GM18498 (cell line): ENCODE measurements around the gene OSMR.

ENCODE experiments used
- ATAC-seq: cut with Tn5 transposase; IDR thresholded peaks from one replicate; pipeline ENCODE4 v1.9.1; 2021; ENCODE audit warnings: mild to moderate bottlenecking, moderate library complexity; ENCODE audit not compliant: unreplicated experiment

The OSMR gene

DNA sequence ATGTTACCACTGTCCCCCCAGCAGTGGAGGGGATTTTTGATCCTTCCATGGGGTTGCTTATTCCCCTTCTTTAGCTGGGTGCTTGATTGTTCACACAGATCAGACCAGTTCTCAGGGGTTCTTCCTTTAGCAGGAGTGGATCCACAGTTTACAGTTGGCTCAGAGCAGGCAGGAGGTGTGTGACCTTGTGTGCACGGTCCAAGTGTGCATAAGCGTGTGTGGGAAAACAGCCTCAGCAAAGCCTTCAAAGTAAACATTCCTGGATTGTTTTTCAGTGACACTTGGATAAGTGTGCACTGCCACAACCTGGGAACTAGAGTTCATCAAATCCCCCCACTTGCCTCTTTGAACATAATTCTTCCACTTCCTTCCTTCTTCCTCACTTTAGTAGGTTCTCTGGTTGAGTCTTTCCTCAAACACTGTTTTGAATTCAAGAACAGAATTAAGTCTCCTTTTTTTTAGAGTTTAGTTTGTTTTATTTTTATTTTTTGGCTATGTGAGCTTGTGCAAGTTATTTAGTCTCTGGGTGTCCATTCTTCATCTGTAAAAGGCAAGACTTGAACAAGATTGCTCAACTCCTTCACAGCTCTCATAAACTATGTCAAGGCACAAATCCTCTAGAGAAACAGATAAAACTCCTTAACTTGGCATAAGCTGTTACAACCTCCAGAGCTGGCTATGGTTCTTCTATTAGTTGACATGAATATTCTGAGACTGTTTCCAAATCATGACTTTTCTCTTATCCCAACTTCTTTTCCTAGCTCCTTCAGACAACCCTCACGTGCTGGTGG is 78.0 kb downstream of the OSMR start:
- no peak for ATAC-seq

GRCh38 chr5:38925154-38925925 is 79.5 kb downstream of the OSMR start:
- ATAC-seq = no peak

GRCh38 chr5:38926121-38926520 is 80.3 kb downstream of the OSMR start:
- no peak for ATAC-seq

- ATAC-seq = no peak
Observed at GRCh38 chr5:38927470-38927869, 81.7 kb downstream of the OSMR start.

DNA sequence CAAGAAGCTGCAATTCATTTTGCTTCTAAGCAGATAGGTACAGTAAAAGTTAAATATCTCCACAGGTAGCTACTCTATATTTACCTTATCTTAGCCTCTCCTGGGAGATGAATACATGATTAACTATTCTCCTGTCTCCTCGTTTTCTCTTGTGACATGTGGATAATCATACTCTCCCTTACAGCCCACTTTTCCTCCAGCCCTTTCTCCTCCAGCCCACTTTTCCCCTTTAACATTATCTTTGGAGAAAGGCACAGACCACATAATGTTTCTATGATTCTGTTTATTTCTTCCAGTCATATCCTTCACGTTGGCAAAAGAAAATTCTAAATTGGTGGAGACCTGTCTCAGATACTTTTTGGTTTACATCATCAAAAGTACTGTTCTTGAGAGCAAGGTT is 84.0 kb downstream of the OSMR start:
- no peak for ATAC-seq

DNA sequence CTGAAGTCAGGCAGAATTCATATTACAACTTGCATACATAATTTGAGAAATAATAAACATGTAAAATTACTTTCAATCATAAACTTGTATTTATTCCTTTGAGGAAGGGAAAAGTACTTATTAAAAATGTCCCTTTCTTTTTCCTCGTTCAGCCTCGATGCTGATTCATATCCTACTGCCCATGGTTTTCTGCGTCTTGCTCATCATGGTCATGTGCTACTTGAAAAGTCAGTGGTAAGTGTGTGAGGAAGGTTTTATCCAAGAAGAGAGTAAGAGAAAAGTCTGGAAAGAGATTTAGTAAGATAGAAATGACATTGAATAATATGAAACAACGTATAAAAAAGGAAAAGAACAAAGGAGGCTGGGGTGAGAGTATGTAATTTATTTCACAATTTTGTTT is 85.9 kb downstream of the OSMR start:
- ATAC-seq = no peak

DNA sequence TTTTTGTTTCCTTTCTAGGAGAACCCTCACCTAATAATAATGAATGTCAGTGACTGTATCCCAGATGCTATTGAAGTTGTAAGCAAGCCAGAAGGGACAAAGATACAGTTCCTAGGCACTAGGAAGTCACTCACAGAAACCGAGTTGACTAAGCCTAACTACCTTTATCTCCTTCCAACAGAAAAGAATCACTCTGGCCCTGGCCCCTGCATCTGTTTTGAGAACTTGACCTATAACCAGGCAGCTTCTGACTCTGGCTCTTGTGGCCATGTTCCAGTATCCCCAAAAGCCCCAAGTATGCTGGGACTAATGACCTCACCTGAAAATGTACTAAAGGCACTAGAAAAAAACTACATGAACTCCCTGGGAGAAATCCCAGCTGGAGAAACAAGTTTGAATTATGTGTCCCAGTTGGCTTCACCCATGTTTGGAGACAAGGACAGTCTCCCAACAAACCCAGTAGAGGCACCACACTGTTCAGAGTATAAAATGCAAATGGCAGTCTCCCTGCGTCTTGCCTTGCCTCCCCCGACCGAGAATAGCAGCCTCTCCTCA is 87.1 kb downstream of the OSMR start:
- ATAC-seq = no peak

DNA sequence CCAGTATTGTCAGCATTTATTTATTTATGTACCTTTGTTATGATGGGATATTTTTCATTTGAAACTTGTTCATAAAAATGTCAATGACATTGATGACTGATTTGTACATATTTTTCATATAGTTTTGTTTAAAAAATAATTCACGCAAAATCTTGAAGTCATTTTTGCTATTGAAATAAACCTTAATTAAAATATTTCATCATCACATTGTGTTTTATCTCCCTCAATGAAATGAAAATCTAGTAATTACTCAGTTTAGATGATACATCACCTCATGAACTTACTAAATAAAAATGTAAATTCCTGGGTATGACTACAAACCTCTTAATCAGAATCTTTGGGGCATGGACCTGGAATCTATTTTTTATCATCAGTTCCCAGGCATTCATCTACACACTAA is 89.6 kb downstream of the OSMR start:
- ATAC-seq = no peak

- ATAC-seq = no peak
Observed at GRCh38 chr5:38936269-38936668, 90.5 kb downstream of the OSMR start.

GRCh38 chr5:38938424-38938823 is 92.6 kb downstream of the OSMR start:
- ATAC-seq = no peak

- no peak for ATAC-seq
Observed at GRCh38 chr5:38938973-38939372, 93.2 kb downstream of the OSMR start.

- no peak for ATAC-seq
Observed at GRCh38 chr5:38940230-38940858, 94.5 kb downstream of the OSMR start.

GRCh38 chr5:38941912-38942311 is 96.1 kb downstream of the OSMR start:
- ATAC-seq = no peak

- ATAC-seq = no peak
Observed at GRCh38 chr5:38944282-38944681, 98.5 kb downstream of the OSMR start.

DNA sequence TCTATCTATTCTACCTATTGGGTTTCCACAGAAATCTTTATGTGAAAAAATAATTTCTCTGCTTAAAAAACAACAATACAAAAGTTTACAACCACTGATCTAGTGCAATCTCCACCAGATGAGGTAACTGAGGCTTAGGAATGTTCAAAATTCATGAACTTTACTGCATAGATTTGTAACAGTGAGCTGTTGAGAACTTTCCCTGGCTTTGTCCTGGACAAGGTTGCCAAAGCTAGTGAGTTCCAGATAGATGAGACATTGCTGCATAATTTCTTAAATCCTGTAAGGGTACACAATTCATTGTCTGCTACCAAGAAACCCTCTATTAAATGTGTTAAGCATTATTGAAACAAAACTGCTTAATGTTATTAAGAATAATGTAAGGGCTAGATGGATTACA is 102.7 kb downstream of the OSMR start:
- no peak for ATAC-seq

DNA sequence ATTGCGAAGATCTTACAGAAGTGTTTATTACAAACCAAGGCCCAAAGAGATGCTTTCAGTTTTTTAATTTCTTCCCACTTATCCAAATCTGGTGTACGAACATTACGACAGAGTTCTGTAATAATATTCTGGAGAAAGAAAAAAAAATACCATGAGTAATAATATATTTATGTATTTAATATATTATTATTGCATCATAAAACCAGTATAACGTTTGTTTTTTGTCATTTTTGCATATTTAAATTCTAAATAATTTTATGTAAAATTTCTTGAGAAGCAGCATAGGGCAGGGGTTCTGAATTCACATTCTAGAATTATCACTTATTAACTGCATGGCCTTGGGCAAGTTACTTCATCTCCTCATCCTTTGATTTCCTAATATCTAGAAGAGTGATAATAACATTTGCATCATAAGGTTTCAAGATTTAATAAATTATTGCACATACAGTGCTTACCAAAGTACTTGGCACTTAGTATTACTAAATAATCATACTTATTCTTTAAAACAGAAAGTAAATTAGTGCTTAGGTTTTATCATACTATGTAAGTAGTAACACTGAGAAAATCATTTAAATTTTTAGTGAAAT is 107.7 kb downstream of the OSMR start:
- no peak for ATAC-seq

DNA sequence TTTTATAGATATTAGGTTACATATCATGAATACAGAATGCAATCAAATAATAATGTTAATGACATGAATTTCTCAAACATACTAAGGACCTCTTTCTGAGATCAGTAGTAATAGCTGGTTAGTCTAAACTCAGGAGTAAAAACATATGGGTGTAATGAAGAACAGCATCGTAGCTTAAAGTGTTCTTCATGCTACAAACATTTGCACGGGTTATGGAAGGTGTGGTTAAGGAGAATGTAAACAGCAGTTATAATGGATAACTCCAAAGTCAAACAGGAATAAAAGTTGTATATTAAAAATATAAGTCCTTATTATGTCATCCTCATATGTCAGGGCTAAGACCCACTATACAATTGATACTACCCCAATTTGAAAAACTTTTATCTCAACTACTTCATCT is 115.9 kb downstream of the OSMR start:
- ATAC-seq = no peak

GRCh38 chr5:38968665-38969064 is 122.9 kb downstream of the OSMR start:
- no peak for ATAC-seq

DNA sequence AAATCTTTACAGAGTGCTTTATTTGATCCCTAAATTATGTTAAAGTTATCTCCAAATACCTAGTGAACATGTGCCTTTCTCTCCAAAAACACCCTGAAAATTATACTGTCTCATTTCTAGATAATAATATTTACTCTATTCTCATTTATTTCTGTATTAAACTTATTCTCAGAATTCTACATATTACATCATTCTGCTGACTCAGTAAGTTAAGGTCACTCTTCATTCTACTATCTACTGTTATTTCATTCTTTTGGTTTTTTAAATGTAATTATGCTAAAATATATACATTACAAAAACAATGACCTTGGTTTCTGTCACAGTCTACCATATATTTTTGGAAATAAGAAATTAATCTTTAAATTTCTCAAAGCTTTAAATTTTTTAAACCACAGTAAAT is 132.2 kb downstream of the OSMR start:
- ATAC-seq = no peak

DNA sequence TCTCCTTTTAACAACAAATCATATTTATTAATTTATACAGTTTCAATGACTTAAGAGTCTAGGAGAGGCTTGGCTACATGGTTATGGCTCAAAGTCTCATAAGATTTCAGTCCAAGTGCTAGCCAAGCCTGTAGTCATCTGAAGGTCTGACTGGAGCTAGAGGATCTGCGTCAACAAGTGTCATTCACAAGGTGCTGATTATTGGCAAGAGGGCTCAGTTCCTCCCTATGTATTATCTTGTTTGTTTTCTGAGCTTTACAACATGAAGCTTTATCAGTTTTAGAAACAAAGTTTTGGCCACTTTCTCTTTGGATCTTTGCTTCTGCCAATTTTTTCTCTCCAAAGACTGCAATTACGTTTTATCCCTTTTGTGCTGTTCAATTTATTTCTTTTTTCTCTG is 133.7 kb downstream of the OSMR start:
- ATAC-seq = no peak
